ENCODE results near the gene FAM47C. TPM values are rescaled to one million over a fixed set of nuclear protein-coding genes. Genes with fewer than 3 reads are reported as not detected.
"Not testable (repeated sequence)": the region's sequence is repeated elsewhere in the genome, so short reads cannot be mapped to it uniquely, and the experiment has no call there.

FAM47C gene
- total RNA-seq, 2 experiments from 2014 or later: not detected

DNA sequence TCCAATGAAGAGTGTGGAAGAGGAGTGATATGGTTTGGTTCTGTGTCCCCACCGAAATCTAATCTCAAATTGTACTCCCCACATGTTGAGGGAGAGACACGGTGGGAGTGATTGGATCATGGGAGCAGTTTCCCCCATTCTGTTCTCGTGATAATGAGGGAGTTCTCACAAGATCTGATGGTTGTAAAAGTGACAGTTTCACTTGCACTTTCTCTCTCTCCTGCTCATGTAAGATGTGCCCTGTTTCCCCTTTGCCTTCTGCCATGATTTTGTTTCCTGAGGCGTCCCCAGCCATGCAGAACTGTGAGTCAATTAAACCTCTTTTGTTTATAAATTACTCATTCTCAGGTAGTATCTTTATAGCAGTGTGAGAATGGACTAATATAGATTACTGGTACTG is 39.6 kb downstream of the FAM47C start:
- no peak overlapping the region for H3K27ac ChIP-seq (ENCODE audit: low read depth, low read length, poor library complexity, severe bottlenecking)
- ChIA-PET CTCF (ENCODE audit: unreplicated experiment) (no interaction called here), POLR2A (no interaction called here)
- no peak overlapping the region for H3K4me2 ChIP-seq (ENCODE audit: low read length)
- no peaks in the 10 kb centered on the region for H3K79me2 ChIP-seq (ENCODE audit: insufficient read depth, low read depth, low read length)
- H3K9me2 ChIP-seq (ENCODE audit: insufficient read depth, low read length): no peaks in the 10 kb centered on the region
- DNase-seq (ENCODE audit: low spot score): no peak
- no peaks in the 10 kb centered on the region for H3K4me1 ChIP-seq (ENCODE audit: insufficient read depth, low read length, poor library complexity, severe bottlenecking)
- intact Hi-C loops (cut with micrococcal nuclease; ENCODE audit: unreplicated experiment): no loop called here
- no peak overlapping the region for H2AFZ ChIP-seq (ENCODE audit: low read length)
- H3K9me3 ChIP-seq (ENCODE audit: low read length): no peaks in the 10 kb centered on the region
- H3K36me3 ChIP-seq (ENCODE audit: insufficient read depth, low read length): no peaks in the 10 kb centered on the region
- no peaks in the 10 kb centered on the region for H4K20me1 ChIP-seq (ENCODE audit: insufficient read depth, low read length)
- no TSS peak for BruUV-seq (replicated peaks)
- no peak for TF ChIP-seq EZH2phosphoT487 (IDR thresholded peaks at IDR 0.05; ENCODE audit: borderline replicate concordance, low read depth, low read length)
- TF ChIP-seq, protein P1, sequence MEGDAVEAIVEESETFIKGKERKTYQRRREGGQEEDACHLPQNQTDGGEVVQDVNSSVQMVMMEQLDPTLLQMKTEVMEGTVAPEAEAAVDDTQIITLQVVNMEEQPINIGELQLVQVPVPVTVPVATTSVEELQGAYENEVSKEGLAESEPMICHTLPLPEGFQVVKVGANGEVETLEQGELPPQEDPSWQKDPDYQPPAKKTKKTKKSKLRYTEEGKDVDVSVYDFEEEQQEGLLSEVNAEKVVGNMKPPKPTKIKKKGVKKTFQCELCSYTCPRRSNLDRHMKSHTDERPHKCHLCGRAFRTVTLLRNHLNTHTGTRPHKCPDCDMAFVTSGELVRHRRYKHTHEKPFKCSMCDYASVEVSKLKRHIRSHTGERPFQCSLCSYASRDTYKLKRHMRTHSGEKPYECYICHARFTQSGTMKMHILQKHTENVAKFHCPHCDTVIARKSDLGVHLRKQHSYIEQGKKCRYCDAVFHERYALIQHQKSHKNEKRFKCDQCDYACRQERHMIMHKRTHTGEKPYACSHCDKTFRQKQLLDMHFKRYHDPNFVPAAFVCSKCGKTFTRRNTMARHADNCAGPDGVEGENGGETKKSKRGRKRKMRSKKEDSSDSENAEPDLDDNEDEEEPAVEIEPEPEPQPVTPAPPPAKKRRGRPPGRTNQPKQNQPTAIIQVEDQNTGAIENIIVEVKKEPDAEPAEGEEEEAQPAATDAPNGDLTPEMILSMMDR (conservative IDR thresholded peaks at IDR 0.05; ENCODE audit: low read length): no peak
- H3K4me3 ChIP-seq (ENCODE audit: low read depth, low read length, poor library complexity, severe bottlenecking): no peak overlapping the region

DNA sequence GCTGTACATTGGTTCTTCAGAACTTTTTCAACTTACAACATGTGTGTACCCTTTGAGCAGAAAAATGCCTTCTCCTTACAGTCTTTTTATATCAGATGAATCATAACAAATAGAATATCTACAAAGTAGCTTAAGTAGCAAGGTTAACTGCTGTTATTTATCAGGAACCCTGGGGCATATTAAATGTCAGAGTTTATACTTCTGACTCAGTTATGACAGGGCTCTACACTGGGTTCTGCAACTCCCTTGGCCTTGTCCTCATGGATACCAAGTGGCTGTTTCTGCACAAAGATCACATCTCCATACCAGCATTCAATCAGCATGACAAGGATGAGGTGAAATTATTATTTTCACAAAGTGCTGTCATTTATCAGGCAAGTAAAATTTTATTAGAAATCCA is 49.4 kb downstream of the FAM47C start:
- CTCF ChIA-PET (ENCODE audit: unreplicated experiment); H4K20me1 ChIP-seq (ENCODE audit: insufficient read depth, low read length); H3K36me3 ChIP-seq (ENCODE audit: insufficient read depth, low read length); DNase-seq (ENCODE audit: low spot score); intact Hi-C loops (cut with micrococcal nuclease; ENCODE audit: unreplicated experiment); BruUV-seq (replicated peaks); H3K79me2 ChIP-seq (ENCODE audit: insufficient read depth, low read depth, low read length); H3K4me1 ChIP-seq (ENCODE audit: insufficient read depth, low read length, poor library complexity, severe bottlenecking); POLR2A ChIA-PET; H3K4me3 ChIP-seq (ENCODE audit: low read depth, low read length, poor library complexity, severe bottlenecking); H2AFZ ChIP-seq (ENCODE audit: low read length); H3K4me2 ChIP-seq (ENCODE audit: low read length); H3K9me2 ChIP-seq (ENCODE audit: insufficient read depth, low read length); H3K9me3 ChIP-seq (ENCODE audit: low read length); H3K27ac ChIP-seq (ENCODE audit: low read depth, low read length, poor library complexity, severe bottlenecking): not testable (repeated sequence)

DNA sequence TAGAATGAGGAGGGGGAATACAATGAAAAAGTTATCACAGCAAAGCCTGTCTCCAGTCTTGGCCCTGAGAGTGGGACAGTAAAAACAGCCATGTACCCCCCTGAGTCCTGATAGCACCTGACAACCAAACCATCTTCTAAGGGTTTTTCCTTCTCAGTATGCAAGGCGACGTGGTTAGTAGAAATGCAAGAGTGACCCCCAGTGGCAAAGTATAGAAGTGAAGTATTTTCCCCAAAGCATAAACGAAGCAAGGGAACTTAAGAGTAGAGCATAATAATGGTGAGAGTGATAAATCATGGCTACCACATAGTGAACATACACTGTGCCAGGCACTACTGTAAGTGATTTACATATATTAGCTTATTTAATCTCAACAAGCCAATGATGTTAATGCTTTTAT is 52.8 kb downstream of the FAM47C start:
- no peaks in the 10 kb centered on the region for H4K20me1 ChIP-seq (ENCODE audit: insufficient read depth, low read length)
- POLR2A ChIA-PET: interaction anchor here (0.5 kb wide), 1 partner anchor 1997 kb away, joined by 3 read pairs; no protein-coding TSS in a partner anchor
- DNase-seq (ENCODE audit: low spot score): peak; percentile 24
- H3K79me2 ChIP-seq (ENCODE audit: insufficient read depth, low read depth, low read length): no peaks in the 10 kb centered on the region
- no peak overlapping the region for H2AFZ ChIP-seq (ENCODE audit: low read length)
- no peaks in the 10 kb centered on the region for H3K4me1 ChIP-seq (ENCODE audit: insufficient read depth, low read length, poor library complexity, severe bottlenecking)
- TF ChIP-seq, protein P1 (conservative IDR thresholded peaks at IDR 0.05; ENCODE audit: low read length): peak; percentile 72
- no peak for TF ChIP-seq EZH2phosphoT487 (IDR thresholded peaks at IDR 0.05; ENCODE audit: borderline replicate concordance, low read depth, low read length)
- H3K4me3 ChIP-seq (ENCODE audit: low read depth, low read length, poor library complexity, severe bottlenecking): no peak overlapping the region
- H3K9me2 ChIP-seq (ENCODE audit: insufficient read depth, low read length): no peaks in the 10 kb centered on the region
- no peaks in the 10 kb centered on the region for H3K36me3 ChIP-seq (ENCODE audit: insufficient read depth, low read length)
- intact Hi-C loops (cut with micrococcal nuclease; ENCODE audit: unreplicated experiment): no loop called here
- H3K9me3 ChIP-seq (ENCODE audit: low read length): no peaks in the 10 kb centered on the region
- H3K4me2 ChIP-seq (ENCODE audit: low read length): no peak overlapping the region
- CTCF ChIA-PET (ENCODE audit: unreplicated experiment): no interaction called here
- no peak overlapping the region for H3K27ac ChIP-seq (ENCODE audit: low read depth, low read length, poor library complexity, severe bottlenecking)
- no TSS peak for BruUV-seq (replicated peaks)

Data from OCI-LY7 (cell line).